Measurements from ENCODE around the gene RHOT1. TPM values are rescaled to one million over a fixed set of nuclear protein-coding genes. Genes with fewer than 3 reads are reported as not detected.
A peak's percentile ranks its signal among the peaks of the same experiment; 100 is the strongest.
"Not testable (repeated sequence)": the region's sequence is repeated elsewhere in the genome, so short reads cannot be mapped to it uniquely, and the experiment has no call there.

Gene RHOT1
- polyA plus RNA-seq (ENCODE audit: insufficient read length in 4 of 4): 10 to 100 TPM; 47.6 to 61.2 (median 57.3) TPM

DNA sequence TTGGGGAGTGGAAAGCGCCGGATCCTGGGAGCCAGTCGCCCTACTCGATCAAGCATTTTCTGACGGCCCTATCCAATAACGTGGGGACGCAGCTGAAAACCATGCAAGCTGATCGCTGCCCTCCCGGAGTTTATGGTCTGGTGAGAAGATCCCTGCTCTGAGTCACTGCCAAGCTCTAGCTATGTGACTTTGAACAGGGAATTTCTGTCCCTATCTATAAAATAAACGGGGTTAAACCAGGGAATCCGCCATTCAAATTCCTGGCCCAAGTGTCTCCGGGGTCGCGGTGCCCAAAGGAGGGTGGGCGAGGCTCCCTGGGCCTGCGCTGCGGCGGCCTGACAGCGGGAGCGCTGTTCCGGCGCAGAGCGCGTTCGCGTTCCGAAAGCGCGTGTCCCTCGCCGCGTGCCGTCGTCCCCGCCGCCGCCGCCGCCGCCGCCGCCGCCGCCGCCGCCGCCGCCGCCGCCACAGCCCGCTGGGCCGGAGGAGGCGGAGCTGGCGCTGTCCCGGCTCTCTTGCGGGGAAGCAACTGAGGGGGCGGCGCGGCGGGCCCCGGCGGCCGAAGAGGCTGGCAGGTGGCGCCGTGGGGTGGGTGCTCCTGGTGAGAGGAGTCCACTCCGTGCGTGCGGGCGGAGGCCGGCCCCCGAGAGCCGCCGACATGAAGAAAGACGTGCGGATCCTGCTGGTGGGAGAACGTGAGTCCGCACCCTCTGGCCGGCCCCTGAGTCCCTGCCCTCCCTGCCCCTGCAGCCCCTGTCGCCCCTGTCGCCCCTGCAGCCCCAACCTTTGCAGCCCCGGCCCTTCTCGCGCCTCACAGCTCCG lies at the start of gene RHOT1:
RHOT1 (plus strand) TSS at position 465 of the 819 bp plus-strand sequence; CDS start at position 656, 191 bp downstream.
- DNase-seq (ENCODE audit: low read depth in 4 of 4, low spot score in 3 of 4): peak; percentile 44 to 67 (median 62)

DNA sequence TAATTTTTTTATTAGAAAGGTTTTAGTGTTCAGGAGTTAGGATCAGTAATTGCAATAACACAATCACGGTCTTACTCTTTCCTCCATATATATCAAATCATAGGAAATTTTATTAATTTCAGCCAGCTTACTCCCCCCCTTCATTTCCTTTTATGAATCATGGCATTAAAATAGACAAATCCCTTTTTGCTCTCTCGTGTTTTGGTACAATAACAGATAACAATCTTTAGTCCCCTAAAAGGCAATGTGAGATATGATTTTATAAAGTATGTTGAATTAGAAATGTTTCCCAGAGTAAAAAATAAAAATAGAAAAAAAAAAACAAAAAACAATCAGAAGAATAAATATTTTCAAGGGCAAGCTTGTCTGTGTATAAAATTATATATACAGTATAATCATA lies 42.6 kb upstream of the RHOT1 start:
- DNase-seq (ENCODE audit: low read depth in 4 of 4, low spot score in 3 of 4): no peak

DNA sequence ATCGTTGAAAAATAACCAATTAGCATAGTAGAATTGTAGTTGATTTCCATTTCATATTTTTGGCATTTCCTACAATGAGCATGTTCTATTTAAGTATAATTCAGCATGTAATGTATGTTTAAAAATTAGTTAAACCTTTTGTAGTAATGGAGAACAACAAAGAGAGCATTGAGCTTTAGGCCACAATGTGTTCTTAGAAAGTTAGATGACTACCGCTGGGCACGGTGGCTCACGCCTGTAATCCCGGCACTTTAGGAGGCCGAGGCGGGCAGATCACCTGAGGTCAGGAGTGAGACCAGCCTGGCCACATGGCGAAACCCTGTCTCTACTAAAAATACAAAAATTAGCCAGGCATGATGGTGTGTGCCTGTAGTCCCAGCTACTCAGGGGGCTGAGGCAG lies 42.0 kb upstream of the RHOT1 start:
- not testable (repeated sequence) for DNase-seq (ENCODE audit: low read depth in 4 of 4, low spot score in 3 of 4)

GRCh38 chr17:32100971-32101631 lies 41.2 kb upstream of the RHOT1 start:
- DNase-seq (ENCODE audit: low read depth in 4 of 4, low spot score in 3 of 4): no peak

- no peak for DNase-seq (ENCODE audit: low read depth in 4 of 4, low spot score in 3 of 4)
These were observed 40.1 kb upstream of the RHOT1 start for GRCh38 chr17:32102172-32102571.

- no peak for DNase-seq (ENCODE audit: low read depth in 4 of 4, low spot score in 3 of 4)
These were observed 39.6 kb upstream of the RHOT1 start for GRCh38 chr17:32102646-32103186.

DNA sequence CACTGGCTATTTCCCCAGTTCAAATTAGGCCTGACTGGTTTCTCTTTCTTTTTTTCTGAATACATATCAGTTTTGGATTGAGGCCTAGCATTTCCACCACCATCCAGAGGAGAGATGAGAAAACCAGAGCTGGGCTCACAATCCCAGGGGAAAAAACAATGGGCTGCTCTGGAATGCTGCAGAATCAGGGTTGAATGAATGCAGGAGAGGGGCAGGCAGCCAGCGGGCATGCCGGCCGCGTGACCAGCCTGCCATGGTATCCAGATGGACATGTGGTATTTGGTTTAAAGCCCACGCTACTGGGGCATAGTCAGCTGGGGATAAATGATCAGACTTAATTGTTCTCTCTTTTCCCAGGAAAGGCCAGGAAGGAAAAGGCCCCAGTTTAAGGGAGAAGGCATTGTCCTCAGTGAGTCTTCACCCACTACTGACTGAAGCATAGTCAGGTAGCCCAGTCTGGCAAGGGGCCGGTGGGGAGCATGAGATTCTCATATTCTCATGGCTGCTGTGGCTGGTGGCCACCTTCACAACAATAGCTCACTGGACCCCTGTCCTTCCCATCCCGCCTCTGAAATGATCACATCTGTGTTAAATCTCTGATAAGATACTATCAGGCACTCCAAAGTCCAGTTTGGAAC lies 38.7 kb upstream of the RHOT1 start:
- no peak for DNase-seq (ENCODE audit: low read depth in 4 of 4, low spot score in 3 of 4)

GRCh38 chr17:32104158-32104557 lies 38.1 kb upstream of the RHOT1 start:
- DNase-seq (ENCODE audit: low read depth in 4 of 4, low spot score in 3 of 4): no peak

DNA sequence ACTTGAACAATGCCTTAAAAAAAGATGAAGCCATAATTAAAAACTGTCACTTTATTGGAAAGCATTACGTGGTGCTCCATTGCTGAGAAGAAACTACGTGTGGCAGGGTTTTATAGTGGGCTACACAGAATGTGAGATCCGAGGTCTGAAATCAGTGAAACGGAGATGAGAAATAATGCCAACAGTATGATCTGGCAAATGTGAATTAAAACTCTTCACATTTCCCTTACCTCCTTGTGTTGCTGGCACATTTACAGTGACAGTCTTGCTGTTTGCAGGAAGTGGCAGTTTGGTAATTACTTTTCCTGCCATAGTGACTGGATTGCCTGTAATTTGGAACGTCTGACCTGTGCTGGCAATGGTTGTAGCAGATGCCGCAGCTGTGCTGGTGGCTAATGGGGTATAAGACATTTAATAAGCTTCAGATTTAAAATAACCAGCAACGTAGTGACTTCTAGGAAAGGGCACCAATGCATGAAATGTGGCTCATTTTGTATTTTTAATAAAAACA lies 35.8 kb upstream of the RHOT1 start:
- not testable (repeated sequence) for DNase-seq (ENCODE audit: low read depth in 4 of 4, low spot score in 3 of 4)

DNA sequence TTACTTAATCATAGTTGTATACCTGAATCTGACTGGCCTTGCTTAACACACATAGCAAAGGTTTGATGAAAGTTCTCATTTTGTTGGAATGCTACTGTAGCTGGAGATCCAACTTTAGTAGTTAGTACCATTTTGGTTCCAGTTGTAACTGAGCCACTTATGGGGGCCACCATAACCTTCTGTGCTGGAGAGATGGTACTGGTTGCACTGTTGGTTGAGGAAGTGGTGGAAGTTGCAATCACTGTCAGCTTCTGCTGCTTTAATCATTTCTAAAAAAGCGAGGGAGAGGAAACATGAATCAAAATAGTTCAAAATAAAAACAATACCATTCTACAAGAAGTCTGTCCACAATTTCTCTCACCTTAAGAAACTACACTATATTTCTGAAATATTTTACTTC lies 35.1 kb upstream of the RHOT1 start:
- not testable (repeated sequence) for DNase-seq (ENCODE audit: low read depth in 4 of 4, low spot score in 3 of 4)

- no peak for DNase-seq (ENCODE audit: low read depth in 4 of 4, low spot score in 3 of 4)
These were observed 31.7 kb upstream of the RHOT1 start for GRCh38 chr17:32110596-32110995.

DNA sequence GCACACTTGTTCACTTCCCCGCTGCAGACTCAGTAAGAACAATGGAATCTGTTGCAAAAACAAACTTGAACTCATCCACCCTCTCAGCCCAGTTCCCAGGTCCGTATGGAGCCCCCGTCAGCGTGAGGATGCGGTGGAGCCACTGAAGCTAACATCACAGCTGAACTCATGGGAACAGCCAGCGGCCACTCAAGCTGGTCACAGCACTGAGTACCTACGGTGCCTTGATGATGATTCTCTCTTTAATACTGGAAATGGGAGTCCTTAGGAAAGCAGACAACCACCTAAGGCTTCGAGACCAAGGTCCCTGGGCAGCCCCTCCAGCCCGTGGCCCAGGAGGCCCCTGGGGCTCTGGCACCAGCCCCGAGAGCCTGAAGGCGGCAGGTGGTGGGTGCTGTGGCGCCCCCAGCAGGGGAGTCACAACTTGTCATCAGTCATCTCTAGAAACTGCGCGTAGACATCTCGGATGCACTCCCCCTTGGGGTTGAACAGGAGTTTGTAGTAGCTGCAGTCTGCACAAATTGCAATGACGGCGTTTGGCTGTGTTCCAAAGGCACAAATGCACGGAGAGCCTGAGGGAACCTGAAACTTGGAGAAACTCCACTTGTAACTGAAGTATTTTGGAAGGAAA lies 31.0 kb upstream of the RHOT1 start:
- DNase-seq (ENCODE audit: low read depth in 4 of 4, low spot score in 3 of 4): peak; percentile 48 to 67 (median 56)

DNA sequence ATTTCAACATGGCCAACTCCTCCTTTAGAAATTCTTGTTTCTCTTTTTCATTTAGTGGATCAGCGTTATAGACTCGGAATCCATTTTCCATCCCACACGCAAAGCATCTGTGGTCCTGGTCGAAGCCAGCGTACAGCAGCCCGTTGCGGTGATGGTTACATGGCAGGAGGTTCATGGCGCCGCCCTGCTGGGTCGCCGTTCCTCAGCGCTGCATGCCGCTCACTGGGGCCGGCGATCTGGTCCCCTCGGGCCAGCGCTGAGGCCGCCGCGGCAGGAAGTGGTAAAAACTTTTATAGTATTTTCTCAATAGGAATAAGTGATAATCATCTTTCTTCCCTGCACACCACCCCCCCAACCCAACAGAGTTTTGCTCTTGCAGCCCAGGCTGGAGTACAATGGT lies 29.9 kb upstream of the RHOT1 start:
- DNase-seq (ENCODE audit: low read depth in 4 of 4, low spot score in 3 of 4): no peak

DNA sequence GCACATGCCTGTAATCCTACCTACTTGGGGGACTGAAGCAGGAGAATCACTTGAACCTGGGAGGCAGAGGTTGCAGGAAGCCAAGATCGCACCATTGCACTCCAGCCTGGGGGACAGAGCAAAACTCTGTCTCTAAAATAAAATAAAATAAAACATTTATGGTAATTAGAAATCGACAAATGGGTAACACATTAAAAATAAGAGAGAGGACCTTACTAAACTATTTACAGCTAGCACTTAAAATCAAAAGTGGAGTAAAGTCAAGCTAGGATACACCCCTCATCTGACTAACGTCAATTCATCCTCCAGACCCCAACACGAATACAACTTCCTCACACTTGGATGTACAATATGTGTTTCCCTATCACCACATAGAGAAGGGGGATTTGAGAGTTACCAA lies 27.8 kb upstream of the RHOT1 start:
- DNase-seq (ENCODE audit: low read depth in 4 of 4, low spot score in 3 of 4): no peak

DNA sequence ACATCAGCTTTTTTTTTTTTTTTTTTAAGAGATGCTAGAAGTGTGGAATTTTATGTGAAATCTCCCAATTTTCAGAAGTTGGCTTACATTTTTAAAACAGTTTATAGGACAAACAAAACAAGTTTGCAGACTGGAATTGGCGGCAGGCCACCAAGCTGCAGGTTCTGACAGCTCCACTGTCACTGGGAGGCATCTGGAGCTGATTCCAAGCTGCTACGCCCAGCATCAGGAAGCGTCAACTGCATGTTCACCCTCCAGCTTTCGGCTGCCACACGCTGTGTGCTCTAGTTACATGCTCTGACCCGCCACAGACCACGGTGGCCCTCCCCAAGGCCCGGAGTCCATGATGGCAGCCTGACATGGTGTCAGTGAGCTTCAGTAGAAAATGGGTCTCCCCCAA lies 26.8 kb upstream of the RHOT1 start:
- not testable (repeated sequence) for DNase-seq (ENCODE audit: low read depth in 4 of 4, low spot score in 3 of 4)

- DNase-seq (ENCODE audit: low read depth in 4 of 4, low spot score in 3 of 4): no peak
These were observed 25.4 kb upstream of the RHOT1 start for GRCh38 chr17:32116937-32117336.

DNA sequence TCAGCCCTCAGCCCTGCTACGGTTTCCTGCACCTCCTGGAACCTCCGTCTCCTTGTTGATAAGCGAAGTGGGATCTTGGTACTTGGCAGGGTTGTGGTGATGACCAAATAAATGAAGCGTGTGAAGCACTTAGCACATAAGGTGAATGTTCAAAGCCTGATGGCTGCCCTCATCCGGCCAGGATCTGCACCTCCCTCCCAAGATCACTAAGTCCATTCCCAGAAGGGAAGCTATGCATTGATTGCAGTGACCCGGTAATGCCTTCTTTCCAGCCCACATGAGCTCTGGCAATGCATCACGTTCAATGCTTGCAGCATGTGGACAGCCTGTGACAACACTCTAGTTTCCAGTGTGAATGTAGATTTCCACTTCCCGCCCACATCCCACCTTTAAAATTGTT lies 24.9 kb upstream of the RHOT1 start:
- DNase-seq (ENCODE audit: low read depth in 4 of 4, low spot score in 3 of 4): no peak

DNA sequence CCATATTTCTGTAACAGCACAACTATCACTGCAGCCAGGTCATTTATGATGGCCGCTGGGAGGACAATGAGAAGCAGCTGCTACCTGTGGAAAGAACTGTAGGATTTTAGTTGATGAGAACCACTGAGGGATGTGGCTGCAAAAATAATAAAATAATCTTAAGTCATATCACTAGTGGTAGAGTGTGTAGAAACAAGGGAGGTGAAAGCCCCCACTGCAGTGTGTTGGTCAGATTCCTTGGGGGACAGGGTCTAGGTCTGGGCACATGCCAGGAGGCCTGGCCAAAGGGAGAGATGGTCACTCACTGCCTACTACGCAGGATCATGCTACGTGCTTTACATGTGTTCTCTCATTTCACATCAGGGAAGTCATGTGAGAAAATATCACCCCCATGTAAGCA lies 24.2 kb upstream of the RHOT1 start:
- DNase-seq (ENCODE audit: low read depth in 4 of 4, low spot score in 3 of 4): not testable (repeated sequence)

- no peak for DNase-seq (ENCODE audit: low read depth in 4 of 4, low spot score in 3 of 4)
These were observed 23.5 kb upstream of the RHOT1 start for GRCh38 chr17:32118835-32119234.

DNA sequence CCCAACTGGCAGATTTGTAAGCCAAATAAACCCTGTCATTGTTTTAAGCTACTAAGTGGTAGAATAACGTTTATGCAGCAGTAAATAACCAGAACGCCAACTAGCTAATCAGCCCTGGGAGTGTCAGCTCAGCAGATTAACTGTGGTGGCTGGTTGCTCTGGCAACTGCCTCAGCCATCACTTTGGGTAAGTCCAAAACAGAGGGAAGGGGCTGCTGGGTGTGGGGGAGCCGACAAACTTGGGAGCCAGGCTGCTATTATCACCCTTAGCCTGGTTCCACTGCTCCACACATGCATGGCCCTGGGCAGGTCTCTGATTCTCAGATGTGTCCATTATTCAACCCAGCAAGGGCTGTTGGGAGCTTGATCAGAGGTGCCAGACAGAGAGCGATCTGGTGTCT lies 22.2 kb upstream of the RHOT1 start:
- no peak for DNase-seq (ENCODE audit: low read depth in 4 of 4, low spot score in 3 of 4)

DNA sequence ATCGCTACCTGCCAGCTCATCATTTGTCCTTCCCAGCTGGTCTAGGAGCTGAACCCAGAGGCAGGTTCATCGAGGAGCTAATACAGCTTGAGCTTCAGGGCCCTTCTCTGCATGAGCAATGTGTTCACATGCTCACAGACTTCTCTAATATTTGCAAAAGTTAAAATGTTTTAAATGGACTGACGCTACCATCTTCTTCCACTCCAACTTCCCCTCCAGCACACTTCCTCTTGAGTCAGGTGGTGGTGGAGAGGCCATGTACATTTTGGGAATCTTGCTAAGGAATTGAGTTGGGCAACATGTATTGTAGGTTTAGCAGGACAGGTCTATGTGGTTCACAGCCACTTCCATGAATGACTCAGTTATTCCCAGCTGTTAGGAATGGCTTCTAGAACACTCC lies 21.6 kb upstream of the RHOT1 start:
- DNase-seq (ENCODE audit: low read depth in 4 of 4, low spot score in 3 of 4): no peak
